Testis (tissue), 2 donors: Measurements from ENCODE around the gene FIBCD1.

Experiments
- CTCF ChIP-seq, 3 experiments: fragments of 450-650 bp in 2 of 3; fragments of 200-600 bp in 1 of 3; sonication (generic) in 1 of 3; IDR thresholded peaks; one replicate each; pipeline ENCODE4 v1.5.1; 2016 to 2019; ENCODE audit warnings: antibody characterized with exemption in 3 of 3, mild to moderate bottlenecking in 2 of 3, moderate library complexity in 1 of 3
- POLR2A ChIP-seq: fragments of 450-650 bp; IDR thresholded peaks from one replicate; pipeline ENCODE4 v1.6.1; 2017; ENCODE audit warnings: antibody characterized with exemption, mild to moderate bottlenecking, moderate library complexity

- TF ChIP-seq POLR2A (no peak), CTCF (IDR thresholded peaks at IDR 0.05) (no peak)
Measured at GRCh38 chr9:130934246-130934645, 4.8 kb downstream of the FIBCD1 start.
